Measurements from ENCODE around the gene DNM3. TPM values are rescaled to one million over a fixed set of nuclear protein-coding genes. Genes with fewer than 3 reads are reported as not detected.
A peak's percentile ranks its signal among the peaks of the same experiment; 100 is the strongest.

DNM3 gene
- total RNA-seq, 1 donor from 2014 or later = 4.7 TPM

DNA sequence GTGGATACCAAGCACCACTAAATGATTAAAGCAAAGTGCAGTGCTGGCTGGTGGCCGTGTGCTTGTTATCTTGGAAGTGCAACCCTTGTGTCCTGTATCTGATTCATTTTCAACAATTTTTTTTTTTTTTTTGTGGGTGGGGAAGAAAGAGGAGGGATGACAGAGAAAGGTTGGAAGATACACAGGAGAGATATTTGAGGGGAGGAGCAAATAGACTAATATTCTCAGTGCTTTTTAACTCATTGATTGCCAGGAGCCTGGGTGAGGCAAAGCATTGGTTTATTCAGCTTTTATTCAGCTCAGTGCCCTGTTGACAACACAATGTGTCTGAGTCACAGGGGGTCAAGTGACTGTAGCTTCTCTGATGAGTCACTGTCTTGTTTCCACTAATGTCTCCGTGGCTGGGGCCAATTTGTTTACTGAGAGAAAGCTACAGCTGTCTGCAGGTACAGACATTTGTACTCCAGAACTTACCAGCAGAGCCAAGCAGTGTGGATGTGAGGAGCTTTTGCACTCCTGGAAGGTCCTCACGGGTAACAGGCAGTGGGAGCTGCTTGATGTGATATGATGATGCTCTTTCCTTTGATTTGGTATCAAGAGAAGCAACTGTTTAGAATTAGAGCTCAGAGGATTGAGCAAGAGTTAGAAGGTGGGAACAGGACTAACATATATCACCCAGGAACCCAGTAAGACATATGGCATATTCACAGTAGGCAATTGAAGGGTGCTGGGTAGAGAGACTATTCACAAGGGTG, 23.6 kb upstream of the DNM3 start:
- peak overlapping the region; percentile 52 for H3K4me2 ChIP-seq (ENCODE audit: low read length)
- H3K27me3 ChIP-seq (ENCODE audit: insufficient read depth, low read length) = no peaks in the 10 kb centered on the region
- peak; percentile 70 for DNase-seq (ENCODE audit: low read depth)
- H3K27me3 Mint-ChIP-seq (ENCODE audit: low read depth, unreplicated experiment) = no peaks in the 10 kb centered on the region
- no peaks in the 10 kb centered on the region for H3K9me3 Mint-ChIP-seq (ENCODE audit: unreplicated experiment)
- peak; percentile 13 for FAIRE-seq
- H2AFZ ChIP-seq (ENCODE audit: low read depth, low read length) = no peak overlapping the region
- TF ChIP-seq, protein P1, sequence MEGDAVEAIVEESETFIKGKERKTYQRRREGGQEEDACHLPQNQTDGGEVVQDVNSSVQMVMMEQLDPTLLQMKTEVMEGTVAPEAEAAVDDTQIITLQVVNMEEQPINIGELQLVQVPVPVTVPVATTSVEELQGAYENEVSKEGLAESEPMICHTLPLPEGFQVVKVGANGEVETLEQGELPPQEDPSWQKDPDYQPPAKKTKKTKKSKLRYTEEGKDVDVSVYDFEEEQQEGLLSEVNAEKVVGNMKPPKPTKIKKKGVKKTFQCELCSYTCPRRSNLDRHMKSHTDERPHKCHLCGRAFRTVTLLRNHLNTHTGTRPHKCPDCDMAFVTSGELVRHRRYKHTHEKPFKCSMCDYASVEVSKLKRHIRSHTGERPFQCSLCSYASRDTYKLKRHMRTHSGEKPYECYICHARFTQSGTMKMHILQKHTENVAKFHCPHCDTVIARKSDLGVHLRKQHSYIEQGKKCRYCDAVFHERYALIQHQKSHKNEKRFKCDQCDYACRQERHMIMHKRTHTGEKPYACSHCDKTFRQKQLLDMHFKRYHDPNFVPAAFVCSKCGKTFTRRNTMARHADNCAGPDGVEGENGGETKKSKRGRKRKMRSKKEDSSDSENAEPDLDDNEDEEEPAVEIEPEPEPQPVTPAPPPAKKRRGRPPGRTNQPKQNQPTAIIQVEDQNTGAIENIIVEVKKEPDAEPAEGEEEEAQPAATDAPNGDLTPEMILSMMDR (IDR thresholded peaks at IDR 0.05; ENCODE audit: insufficient read depth, low read depth, low read length) = no peak
- no peak for TF ChIP-seq EZH2 (IDR thresholded peaks at IDR 0.05; ENCODE audit: insufficient read depth, low read length)
- H3K9me3 ChIP-seq (ENCODE audit: insufficient read depth, low read depth, low read length) = no peaks in the 10 kb centered on the region
- no peaks in the 10 kb centered on the region for H3K79me2 ChIP-seq (ENCODE audit: insufficient read depth, low read length)
- peak overlapping the region; percentile 64 for H3K27ac Mint-ChIP-seq (ENCODE audit: unreplicated experiment)
- H3K27ac ChIP-seq (ENCODE audit: low read depth, low read length) = no peak overlapping the region
- H3K4me1 ChIP-seq (ENCODE audit: insufficient read depth, low read length) = peaks cover 5% of the 10 kb centered on the region
- H3K9ac ChIP-seq (ENCODE audit: low read length) = no peak overlapping the region
- no peaks in the 10 kb centered on the region for H3K36me3 ChIP-seq (ENCODE audit: insufficient read depth, low read length)
- peak overlapping the region; percentile 69 for H3K4me3 Mint-ChIP-seq (ENCODE audit: unreplicated experiment)
- H3K4me1 Mint-ChIP-seq (ENCODE audit: low read depth, unreplicated experiment) = peaks cover 27% of the 10 kb centered on the region
- H3K36me3 Mint-ChIP-seq (ENCODE audit: low read depth, unreplicated experiment) = no peaks in the 10 kb centered on the region
- H3K4me3 ChIP-seq (ENCODE audit: insufficient read depth, low read depth, low read length) = no peak overlapping the region
- no peaks in the 10 kb centered on the region for H4K20me1 ChIP-seq (ENCODE audit: insufficient read depth, low read length)

- Mint-ChIP-seq H3K27ac (ENCODE audit: unreplicated experiment) (no peak overlapping the region), H3K27me3 (ENCODE audit: low read depth, unreplicated experiment) (no peaks in the 10 kb centered on the region), H3K36me3 (ENCODE audit: low read depth, unreplicated experiment) (no peaks in the 10 kb centered on the region), H3K4me3 (ENCODE audit: unreplicated experiment) (no peak overlapping the region), H3K9me3 (ENCODE audit: unreplicated experiment) (peaks cover 3% of the 10 kb centered on the region), H3K4me1 (ENCODE audit: low read depth, unreplicated experiment) (peaks cover 22% of the 10 kb centered on the region)
- H3K9ac ChIP-seq (ENCODE audit: low read length) = no peak overlapping the region
- H4K20me1 ChIP-seq (ENCODE audit: insufficient read depth, low read length) = no peaks in the 10 kb centered on the region
- H3K27ac ChIP-seq (ENCODE audit: low read depth, low read length) = no peak overlapping the region
- H3K79me2 ChIP-seq (ENCODE audit: insufficient read depth, low read length) = no peaks in the 10 kb centered on the region
- H3K4me2 ChIP-seq (ENCODE audit: low read length) = no peak overlapping the region
- no peak for DNase-seq (ENCODE audit: low read depth)
- no peaks in the 10 kb centered on the region for H3K27me3 ChIP-seq (ENCODE audit: insufficient read depth, low read length)
- H3K4me3 ChIP-seq (ENCODE audit: insufficient read depth, low read depth, low read length) = no peak overlapping the region
- no peaks in the 10 kb centered on the region for H3K9me3 ChIP-seq (ENCODE audit: insufficient read depth, low read depth, low read length)
- TF ChIP-seq, protein P1 (IDR thresholded peaks at IDR 0.05; ENCODE audit: insufficient read depth, low read depth, low read length) = no peak
- TF ChIP-seq EZH2 (IDR thresholded peaks at IDR 0.05; ENCODE audit: insufficient read depth, low read length) = no peak
- H2AFZ ChIP-seq (ENCODE audit: low read depth, low read length) = no peak overlapping the region
- peaks cover 5% of the 10 kb centered on the region for H3K4me1 ChIP-seq (ENCODE audit: insufficient read depth, low read length)
- H3K36me3 ChIP-seq (ENCODE audit: insufficient read depth, low read length) = no peaks in the 10 kb centered on the region
- no peak for FAIRE-seq
Observed at GRCh38 chr1:171819946-171820345, 21.4 kb upstream of the DNM3 start.

DNA sequence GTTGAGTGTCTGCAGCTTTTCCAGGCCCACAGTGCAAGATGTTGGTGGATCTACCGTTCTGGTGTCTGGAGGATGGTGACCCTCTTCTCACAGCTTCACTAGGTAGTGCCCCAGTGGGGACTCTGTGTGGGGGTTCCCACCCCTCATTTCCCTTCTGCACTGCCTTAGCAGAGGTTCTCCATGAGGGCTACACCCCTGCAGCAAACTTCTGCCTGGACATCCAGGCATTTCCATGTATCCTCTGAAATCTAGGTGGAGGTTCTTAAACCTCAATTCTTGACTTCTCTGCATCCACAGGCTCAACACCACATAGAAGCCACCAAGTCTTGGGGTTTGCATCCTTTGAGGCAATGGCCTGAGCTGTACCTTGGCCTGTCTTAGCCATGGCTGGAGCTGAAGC, 14.3 kb upstream of the DNM3 start:
- Mint-ChIP-seq H3K9me3 (ENCODE audit: unreplicated experiment) (peaks cover 6% of the 10 kb centered on the region), H3K4me3 (ENCODE audit: unreplicated experiment) (no peak overlapping the region), H3K27ac (ENCODE audit: unreplicated experiment) (no peak overlapping the region), H3K27me3 (ENCODE audit: low read depth, unreplicated experiment) (no peaks in the 10 kb centered on the region), H3K4me1 (ENCODE audit: low read depth, unreplicated experiment) (no peaks in the 10 kb centered on the region), H3K36me3 (ENCODE audit: low read depth, unreplicated experiment) (peaks cover 5% of the 10 kb centered on the region)
- TF ChIP-seq, protein P1 (IDR thresholded peaks at IDR 0.05; ENCODE audit: insufficient read depth, low read depth, low read length) = no peak
- Histone ChIP-seq H2AFZ (ENCODE audit: low read depth, low read length) (no peak overlapping the region), H3K9me3 (ENCODE audit: insufficient read depth, low read depth, low read length) (peaks cover 5% of the 10 kb centered on the region), H3K4me2 (ENCODE audit: low read length) (no peak overlapping the region), H4K20me1 (ENCODE audit: insufficient read depth, low read length) (no peaks in the 10 kb centered on the region), H3K27ac (ENCODE audit: low read depth, low read length) (no peak overlapping the region), H3K79me2 (ENCODE audit: insufficient read depth, low read length) (no peaks in the 10 kb centered on the region), H3K36me3 (ENCODE audit: insufficient read depth, low read length) (no peaks in the 10 kb centered on the region), H3K4me3 (ENCODE audit: insufficient read depth, low read depth, low read length) (no peak overlapping the region), H3K9ac (ENCODE audit: low read length) (no peak overlapping the region), H3K27me3 (ENCODE audit: insufficient read depth, low read length) (no peaks in the 10 kb centered on the region), H3K4me1 (ENCODE audit: insufficient read depth, low read length) (no peaks in the 10 kb centered on the region)
- FAIRE-seq = no peak
- DNase-seq (ENCODE audit: low read depth) = no peak
